Caco-2 (cell line): Measurements from ENCODE around the gene RPE65. TPM values are rescaled to one million over a fixed set of nuclear protein-coding genes. Genes with fewer than 3 reads are reported as not detected.

Experiments
- BruUV-seq: library from RNA; stranded (reverse); fragments of 400-500 nt; replicated peaks from 2 replicates; lab custom pipeline; 2021; lab: Mats Ljungman, UMichigan
- CTCF ChIA-PET: fragments of 300-600 bp; sonication (Branson Sonifier 250); formaldehyde crosslinking; loops from one replicate; lab custom pipeline; 2022; ENCODE audit warnings: antibody characterized with exemption; lab: Charles Lee
- POLR2A ChIA-PET: fragments of 300-600 bp; sonication (Branson Sonifier 250); formaldehyde crosslinking; loops from one replicate; lab custom pipeline; 2022; ENCODE audit warnings: antibody characterized with exemption; lab: Charles Lee
- DNase-seq, 2 experiments: peaks; one replicate each; pipeline versions ENCODE4 v3.0.0 to v3.0.0-alpha.2; 2020 to 2022
- H3K27me3 ChIP-seq: replicated peaks from 2 replicates; pipeline ENCODE4 v1.6.0; 2011; ENCODE audit warnings: low read length; ENCODE audit not compliant: control insufficient read depth, insufficient read depth
- H3K36me3 ChIP-seq: 2 replicates; pipeline ENCODE4 v1.5.1; 2011; ENCODE audit warnings: low read length; ENCODE audit not compliant: control insufficient read depth, insufficient read depth
- H3K4me1 ChIP-seq: fragments of 250-450 bp; sonication (Bioruptor Pico); 2 replicates; pipeline ENCODE4 v1.5.1; 2020; ENCODE audit warnings: mild to moderate bottlenecking
- H3K4me3 ChIP-seq: 2 replicates; pipeline ENCODE4 v1.5.1; 2011; ENCODE audit warnings: low read depth, mild to moderate bottlenecking, control low read depth, low read length
- H3K9me3 ChIP-seq: fragments of 250-450 bp; sonication (Bioruptor Pico); 2 replicates; pipeline ENCODE4 v1.5.1; 2020; ENCODE audit warnings: mild to moderate bottlenecking, moderate library complexity
- H3K27ac Mint-ChIP-seq: one replicate; pipeline ENCODE4 v1.8.0; 2022; ENCODE audit warnings: mixed read lengths; ENCODE audit not compliant: unreplicated experiment
- H3K27me3 Mint-ChIP-seq: one replicate; pipeline ENCODE4 v1.8.0; 2022; ENCODE audit warnings: mixed read lengths; ENCODE audit not compliant: insufficient read depth, unreplicated experiment
- H3K36me3 Mint-ChIP-seq: one replicate; pipeline ENCODE4 v1.8.0; 2022; ENCODE audit warnings: mild to moderate bottlenecking, mixed read lengths; ENCODE audit not compliant: insufficient read depth, unreplicated experiment
- H3K4me1 Mint-ChIP-seq: one replicate; pipeline ENCODE4 v1.8.0; 2022; ENCODE audit warnings: low read depth, mixed read lengths; ENCODE audit not compliant: unreplicated experiment
- H3K4me3 Mint-ChIP-seq: one replicate; pipeline ENCODE4 v1.8.0; 2022; ENCODE audit warnings: mild to moderate bottlenecking, moderate library complexity, mixed read lengths; ENCODE audit not compliant: unreplicated experiment
- H3K9me3 Mint-ChIP-seq: one replicate; pipeline ENCODE4 v1.8.0; 2022; ENCODE audit warnings: mixed read lengths; ENCODE audit not compliant: unreplicated experiment
- CTCF ChIP-seq, 2 experiments: fragments of 200-600 bp in 1 of 2; IDR thresholded peaks; 1 replicate in 1 of 2; 2 replicates in 1 of 2; pipeline versions ENCODE4 v1.5.1 to v1.8.0; 2011 to 2022; ENCODE audit warnings: antibody characterized with exemption in 1 of 2, control low read depth in 1 of 2, inconsistent platforms in 1 of 2, low read depth in 1 of 2, low read length in 1 of 2, mild to moderate bottlenecking in 1 of 2, moderate library complexity in 1 of 2; ENCODE audit not compliant: insufficient read depth in 1 of 2, severe bottlenecking in 1 of 2, unreplicated experiment in 1 of 2
- intact Hi-C: fragments of 100-400 bp; cut with micrococcal nuclease; formaldehyde crosslinking; loops from one replicate; pipeline ENCODE4 v1.10.0; 2022; ENCODE audit not compliant: unreplicated experiment
- total RNA-seq: library from RNA; stranded (reverse); gene quantifications from 2 replicates; pipeline ENCODE4 v1.2.3, GENCODE V29; 2022

RPE65 gene
- total RNA-seq, 1 experiment from 2014 or later, result not detected

GRCh38 chr1:68431076-68431475, 18.7 kb downstream of the RPE65 start:
- Mint-ChIP-seq H3K27ac (no peak overlapping the region), H3K36me3 (no peaks in the 10 kb centered on the region), H3K4me3 (no peak overlapping the region), H3K9me3 (no peaks in the 10 kb centered on the region), H3K4me1 (no peaks in the 10 kb centered on the region), H3K27me3 (no peaks in the 10 kb centered on the region)
- intact Hi-C loops, result loop anchor here (10.0 kb wide), 1 partner anchor 1954 kb away; no protein-coding TSS in a partner anchor
- no peaks in the 10 kb centered on the region for H3K36me3 ChIP-seq
- no peaks in the 10 kb centered on the region for H3K27me3 ChIP-seq
- DNase-seq, result no peak
- H3K9me3 ChIP-seq, result no peaks in the 10 kb centered on the region
- CTCF ChIA-PET, result no interaction called here
- H3K4me1 ChIP-seq, result no peaks in the 10 kb centered on the region
- H3K4me3 ChIP-seq, result no peak overlapping the region
- POLR2A ChIA-PET, result no interaction called here
- BruUV-seq, result no TSS peak
- TF ChIP-seq CTCF (IDR thresholded peaks at IDR 0.05; ENCODE audit: insufficient read depth in 1 of 2, low read depth in 1 of 2, low read length in 1 of 2, severe bottlenecking in 1 of 2, unreplicated experiment in 1 of 2), result no peak

- ChIA-PET CTCF (no interaction called here), POLR2A (no interaction called here)
- no peaks in the 10 kb centered on the region for H3K9me3 Mint-ChIP-seq
- intact Hi-C loops, result no loop called here
- no peaks in the 10 kb centered on the region for H3K36me3 Mint-ChIP-seq
- DNase-seq, result no peak
- no peak for TF ChIP-seq CTCF (IDR thresholded peaks at IDR 0.05; ENCODE audit: insufficient read depth in 1 of 2, low read depth in 1 of 2, low read length in 1 of 2, severe bottlenecking in 1 of 2, unreplicated experiment in 1 of 2)
- no peaks in the 10 kb centered on the region for H3K4me1 Mint-ChIP-seq
- H3K4me1 ChIP-seq, result no peaks in the 10 kb centered on the region
- no peak overlapping the region for H3K4me3 ChIP-seq
- no TSS peak for BruUV-seq
- H3K4me3 Mint-ChIP-seq, result no peak overlapping the region
- no peaks in the 10 kb centered on the region for H3K27me3 ChIP-seq
- no peaks in the 10 kb centered on the region for H3K9me3 ChIP-seq
- no peak overlapping the region for H3K27ac Mint-ChIP-seq
- H3K27me3 Mint-ChIP-seq, result no peaks in the 10 kb centered on the region
- no peaks in the 10 kb centered on the region for H3K36me3 ChIP-seq
Observed at GRCh38 chr1:68429233-68429808, 20.4 kb downstream of the RPE65 start.

- Histone ChIP-seq H3K36me3 (no peaks in the 10 kb centered on the region), H3K4me1 (no peaks in the 10 kb centered on the region), H3K4me3 (no peak overlapping the region), H3K27me3 (no peaks in the 10 kb centered on the region), H3K9me3 (no peaks in the 10 kb centered on the region)
- H3K36me3 Mint-ChIP-seq, result no peaks in the 10 kb centered on the region
- no peak overlapping the region for H3K27ac Mint-ChIP-seq
- no peak for DNase-seq
- ChIA-PET POLR2A (no interaction called here), CTCF (no interaction called here)
- peaks cover 3% of the 10 kb centered on the region for H3K27me3 Mint-ChIP-seq
- intact Hi-C loops, result no loop called here
- no peak overlapping the region for H3K4me3 Mint-ChIP-seq
- no TSS peak for BruUV-seq
- no peak for TF ChIP-seq CTCF (IDR thresholded peaks at IDR 0.05; ENCODE audit: insufficient read depth in 1 of 2, low read depth in 1 of 2, low read length in 1 of 2, severe bottlenecking in 1 of 2, unreplicated experiment in 1 of 2)
- H3K4me1 Mint-ChIP-seq, result no peaks in the 10 kb centered on the region
- no peaks in the 10 kb centered on the region for H3K9me3 Mint-ChIP-seq
Observed at GRCh38 chr1:68426594-68426993, 23.2 kb downstream of the RPE65 start.
